Keratinocyte (primary cell): ENCODE results near the gene THRB. TPM values are rescaled to one million over a fixed set of nuclear protein-coding genes. Genes with fewer than 3 reads are reported as not detected.

Experiments
- DNase-seq: peaks from one replicate; pipeline ENCODE4 v3.0.0-alpha.2; 2011; ENCODE audit warnings: low read depth, missing footprints, low spot score
- FAIRE-seq: peaks from 2 replicates; lab custom pipeline; 2011; peaks lifted over from hg19 to GRCh38; lab: Jason Lieb, UNC
- H2AFZ ChIP-seq: 2 replicates; pipeline ENCODE4 v1.6.0; 2012; ENCODE audit warnings: low read length, control low read depth, inconsistent platforms; ENCODE audit not compliant: control insufficient read depth
- H3K27ac ChIP-seq: 2 replicates; pipeline ENCODE4 v1.5.1; 2011; ENCODE audit warnings: low read length; ENCODE audit not compliant: control insufficient read depth, insufficient read depth
- H3K27me3 ChIP-seq: 3 replicates; pipeline ENCODE4 v1.6.0; 2011; ENCODE audit warnings: low read length; ENCODE audit not compliant: control insufficient read depth, insufficient read depth; ENCODE audit errors: extremely low read depth
- H3K36me3 ChIP-seq, 2 experiments: 2 replicates in 1 of 2; 3 replicates in 1 of 2; pipeline ENCODE4 v1.5.1; 2011; ENCODE audit warnings: low read length in 2 of 2, mild to moderate bottlenecking in 1 of 2; ENCODE audit not compliant: control insufficient read depth in 2 of 2, insufficient read depth in 2 of 2; ENCODE audit errors: extremely low read depth in 1 of 2
- H3K4me1 ChIP-seq: 3 replicates; pipeline ENCODE4 v1.5.1; 2011; ENCODE audit warnings: low read length; ENCODE audit not compliant: control insufficient read depth, insufficient read depth; ENCODE audit errors: extremely low read depth
- H3K4me2 ChIP-seq: 3 replicates; pipeline ENCODE4 v1.6.0; 2011; ENCODE audit warnings: low read depth, low read length; ENCODE audit not compliant: control insufficient read depth, insufficient read depth; ENCODE audit errors: extremely low read depth
- H3K4me3 ChIP-seq, 3 experiments: fragments of 200-600 bp in 1 of 3; sonication (generic) in 1 of 3; 2 replicates in 2 of 3; 3 replicates in 1 of 3; pipeline ENCODE4 v1.5.1; 2011 to 2016; ENCODE audit warnings: low read length in 3 of 3, mild to moderate bottlenecking in 3 of 3, control low read depth in 2 of 3, inconsistent platforms in 1 of 3, low read depth in 1 of 3, mixed read lengths in 1 of 3, mixed run types in 1 of 3, moderate library complexity in 1 of 3; ENCODE audit not compliant: control insufficient read depth in 2 of 3, insufficient read depth in 2 of 3; ENCODE audit errors: extremely low read depth in 1 of 3
- H3K79me2 ChIP-seq: 2 replicates; pipeline ENCODE4 v1.6.0; 2012; ENCODE audit warnings: low read length; ENCODE audit not compliant: control insufficient read depth, insufficient read depth
- H3K9ac ChIP-seq: 3 replicates; pipeline ENCODE4 v1.6.0; 2011; ENCODE audit warnings: low read length; ENCODE audit not compliant: control insufficient read depth, insufficient read depth; ENCODE audit errors: extremely low read depth
- H3K9me1 ChIP-seq: 3 replicates; pipeline ENCODE4 v1.6.0; 2011; ENCODE audit warnings: low read length; ENCODE audit not compliant: control insufficient read depth, insufficient read depth; ENCODE audit errors: extremely low read depth
- H3K9me3 ChIP-seq: 2 replicates; pipeline ENCODE4 v1.5.1; 2012; ENCODE audit warnings: low read depth, low read length; ENCODE audit not compliant: control insufficient read depth
- H4K20me1 ChIP-seq: 3 replicates; pipeline ENCODE4 v1.6.0; 2011; ENCODE audit warnings: low read length; ENCODE audit not compliant: control insufficient read depth, insufficient read depth; ENCODE audit errors: extremely low read depth
- CTCF ChIP-seq, 3 experiments: IDR thresholded peaks in 1 of 3; conservative IDR thresholded peaks in 1 of 3; optimal IDR thresholded peaks in 1 of 3; 2 replicates in 2 of 3; 3 replicates in 1 of 3; pipeline versions ENCODE3 to v1.5.1; 2011; ENCODE audit warnings: low read length in 3 of 3, mild to moderate bottlenecking in 3 of 3, moderate library complexity in 2 of 3, control low read depth in 1 of 3, inconsistent platforms in 1 of 3; ENCODE audit not compliant: insufficient read depth in 2 of 3; ENCODE audit errors: extremely low read depth in 1 of 3
- EZH2 ChIP-seq: IDR thresholded peaks from one replicate; pipeline ENCODE4 v1.6.1; 2012; ENCODE audit warnings: inconsistent platforms, mild to moderate bottlenecking, low read length, moderate library complexity
- dilution Hi-C: fragments of 300-500 bp; cut with MboI; formaldehyde crosslinking; loops from one replicate; pipeline ENCODE4 v1.7.0; 2020; ENCODE audit warnings: low sequenced_read_pairs; ENCODE audit not compliant: extremely low pct_ligation_motif_present
- polyA plus RNA-seq, 5 experiments: library from polyadenylated mRNA; depleted of rRNA in 3 of 5; stranded (reverse) in 3 of 5; stranded (forward) in 1 of 5; unstranded in 1 of 5; fragments of >200 nt; gene quantifications; 1 replicate in 1 of 5; 2 replicates in 3 of 5; 3 replicates in 1 of 5; pipeline versions ENCODE4 v1.2.1 to v1.2.3, GENCODE V29; 2011 to 2012; ENCODE audit warnings: missing spikeins in 2 of 5, low read depth in 1 of 5, low replicate concordance in 1 of 5

Gene THRB
- polyA plus RNA-seq, 1 donor (not counting 4 experiments of a cell fraction or from before 2014, with no cell fraction given), result 2.6 TPM

GRCh38 chr3:24420224-24420623 lies 74.4 kb downstream of the THRB start:
- dilution Hi-C loops, result no loop called here
- no peaks in the 10 kb centered on the region for H3K36me3 ChIP-seq
- no peaks in the 10 kb centered on the region for H3K4me1 ChIP-seq

DNA sequence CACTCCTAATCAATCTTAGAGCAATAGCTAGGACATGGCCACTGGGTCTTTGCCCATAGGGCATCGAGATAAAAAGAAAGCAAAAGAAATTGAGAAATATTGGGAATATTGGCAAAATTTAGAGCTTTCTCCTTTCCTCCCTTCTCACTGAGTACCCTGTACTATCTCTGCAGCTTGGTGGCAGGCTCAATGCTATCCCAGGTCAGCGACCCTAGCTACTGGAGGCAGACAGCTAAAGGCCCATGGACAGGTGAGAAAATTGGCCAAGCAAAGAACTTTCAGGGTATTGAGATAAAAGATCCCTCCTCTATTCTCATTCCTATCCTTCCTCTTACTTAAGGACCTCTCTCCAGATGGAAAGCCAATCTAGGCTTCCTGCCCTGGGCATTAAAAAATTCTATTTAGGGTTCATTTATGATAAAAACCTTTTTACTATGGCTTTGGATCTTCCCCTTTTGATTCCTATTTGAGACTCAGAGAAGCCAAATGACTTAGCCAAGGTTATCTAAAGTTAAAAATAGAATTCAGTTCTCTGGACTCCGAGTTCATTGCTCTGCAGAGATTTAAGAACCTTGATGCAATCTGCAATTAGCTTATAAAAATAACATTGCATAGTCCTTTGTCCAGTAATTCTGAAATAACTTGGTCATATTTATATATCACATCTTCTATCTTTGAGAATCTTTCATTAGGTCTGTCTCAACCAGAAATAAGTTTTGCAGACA lies 75.4 kb downstream of the THRB start:
- dilution Hi-C loops, result no loop called here

More at GRCh38 chr3:24420224-24420623, 74.4 kb downstream of the THRB start:
- no peak for DNase-seq
- Histone ChIP-seq H3K27me3 (no peaks in the 10 kb centered on the region), H3K4me2 (no peak overlapping the region), H2AFZ (no peak overlapping the region), H3K4me3 (no peak overlapping the region), H4K20me1 (no peaks in the 10 kb centered on the region), H3K9me1 (no peaks in the 10 kb centered on the region), H3K9me3 (no peaks in the 10 kb centered on the region), H3K79me2 (no peaks in the 10 kb centered on the region), H3K27ac (no peak overlapping the region), H3K9ac (no peak overlapping the region)
- no peak for FAIRE-seq
- TF ChIP-seq EZH2 (no peak), CTCF (optimal IDR thresholded peaks at IDR 0.05 in 1 of 3, IDR thresholded peaks at IDR 0.05 in 1 of 3, conservative IDR thresholded peaks at IDR 0.05 in 1 of 3; ENCODE audit: extremely low read depth in 1 of 3, insufficient read depth in 2 of 3, low read length in 3 of 3) (no peak)

More for the DNA sequence above, 75.4 kb downstream of the THRB start:
- Histone ChIP-seq H3K4me2 (no peak overlapping the region), H3K9me1 (no peaks in the 10 kb centered on the region), H3K4me1 (no peaks in the 10 kb centered on the region), H3K27ac (no peak overlapping the region), H3K4me3 (no peak overlapping the region), H4K20me1 (no peaks in the 10 kb centered on the region), H3K79me2 (no peaks in the 10 kb centered on the region), H3K9ac (no peak overlapping the region), H2AFZ (no peak overlapping the region), H3K36me3 (no peaks in the 10 kb centered on the region), H3K9me3 (no peaks in the 10 kb centered on the region), H3K27me3 (no peaks in the 10 kb centered on the region)
- DNase-seq (no peak), FAIRE-seq (no peak)
- TF ChIP-seq EZH2, result no peak
- no peak for TF ChIP-seq CTCF (optimal IDR thresholded peaks at IDR 0.05 in 1 of 3, IDR thresholded peaks at IDR 0.05 in 1 of 3, conservative IDR thresholded peaks at IDR 0.05 in 1 of 3; ENCODE audit: extremely low read depth in 1 of 3, insufficient read depth in 2 of 3, low read length in 3 of 3)
